Measurements from ENCODE around the gene PTPN13.
"Not testable (repeated sequence)": the region's sequence is repeated elsewhere in the genome, so short reads cannot be mapped to it uniquely, and the experiment has no call there.

PTPN13 gene

GRCh38 chr4:86641516-86642090 is 47.5 kb downstream of the PTPN13 start:
- DNase-seq, result no peak

GRCh38 chr4:86644892-86645291 is 50.8 kb downstream of the PTPN13 start:
- DNase-seq, result no peak

GRCh38 chr4:86652332-86652932 is 58.3 kb downstream of the PTPN13 start:
- no peak for DNase-seq

DNA sequence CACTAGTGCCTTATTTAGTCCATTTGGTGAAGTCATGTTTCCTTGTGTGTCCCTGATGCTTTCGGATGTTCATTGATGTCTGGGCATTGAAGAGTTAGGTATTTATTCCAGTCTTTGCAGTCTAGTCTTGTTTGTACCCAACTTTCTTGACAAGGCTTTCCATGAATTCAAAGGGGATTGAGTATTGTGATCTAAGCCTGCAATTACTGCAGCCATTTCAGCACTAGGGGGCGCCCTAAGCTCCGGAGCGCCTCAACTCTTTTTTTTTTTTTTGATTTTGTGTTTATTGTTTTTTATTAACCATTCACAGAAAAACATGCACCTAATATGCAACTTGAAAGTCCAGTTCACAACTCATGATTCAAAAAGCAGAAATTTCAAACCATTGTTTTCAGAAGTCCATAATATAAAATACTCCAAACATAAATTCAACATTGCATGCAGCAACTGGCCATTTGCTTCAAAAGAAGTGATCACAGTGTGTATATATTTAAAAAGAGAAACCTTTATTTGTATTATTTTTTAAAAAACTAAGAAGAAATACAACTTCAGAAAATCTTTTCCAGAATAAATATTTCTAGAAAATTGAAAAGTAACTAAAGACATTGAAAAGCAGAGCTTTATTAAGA is 59.2 kb downstream of the PTPN13 start:
- no peak for DNase-seq

DNA sequence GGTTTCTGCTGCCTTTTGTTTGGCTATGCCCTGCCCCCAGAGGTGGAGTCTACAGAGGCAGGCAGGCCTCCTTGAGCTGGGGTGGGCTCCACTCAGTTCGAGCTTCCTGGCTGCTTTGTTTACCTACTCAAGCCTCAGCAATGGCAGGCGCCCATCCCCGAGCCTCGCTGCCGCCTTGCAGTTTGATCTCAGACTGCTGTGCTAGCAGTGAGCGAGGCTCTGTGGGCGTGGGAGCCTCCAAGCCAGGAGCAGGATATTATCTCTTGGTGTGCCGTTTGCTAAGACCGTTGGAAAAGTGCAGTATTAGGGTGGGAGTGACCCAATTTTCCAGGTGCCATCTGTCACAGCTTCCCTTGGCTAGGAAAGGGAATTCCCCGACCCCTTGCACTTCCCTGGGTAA is 62.7 kb downstream of the PTPN13 start:
- not testable (repeated sequence) for DNase-seq

- no peak for DNase-seq
Observed at GRCh38 chr4:86657382-86657781, 63.3 kb downstream of the PTPN13 start.

DNA sequence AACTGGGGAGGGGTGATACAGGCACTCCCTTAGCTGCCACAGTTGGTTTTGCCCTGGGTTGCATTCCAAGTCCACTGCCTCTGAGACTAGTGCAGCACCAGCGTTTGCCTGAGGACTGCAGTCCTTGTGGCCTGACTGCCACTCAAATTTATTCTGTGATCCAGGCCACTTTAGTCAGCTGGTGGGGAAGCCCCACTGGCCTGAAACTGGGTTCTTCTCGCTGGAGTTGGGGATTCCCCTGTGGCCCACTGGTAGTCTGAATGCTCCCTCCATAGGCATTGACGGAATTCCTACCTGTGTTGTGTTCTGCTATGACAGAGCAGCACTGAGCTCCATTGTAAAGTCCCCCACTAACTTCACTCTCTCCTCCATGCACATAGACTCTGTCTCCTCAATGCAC is 63.8 kb downstream of the PTPN13 start:
- no peak for DNase-seq

DNA sequence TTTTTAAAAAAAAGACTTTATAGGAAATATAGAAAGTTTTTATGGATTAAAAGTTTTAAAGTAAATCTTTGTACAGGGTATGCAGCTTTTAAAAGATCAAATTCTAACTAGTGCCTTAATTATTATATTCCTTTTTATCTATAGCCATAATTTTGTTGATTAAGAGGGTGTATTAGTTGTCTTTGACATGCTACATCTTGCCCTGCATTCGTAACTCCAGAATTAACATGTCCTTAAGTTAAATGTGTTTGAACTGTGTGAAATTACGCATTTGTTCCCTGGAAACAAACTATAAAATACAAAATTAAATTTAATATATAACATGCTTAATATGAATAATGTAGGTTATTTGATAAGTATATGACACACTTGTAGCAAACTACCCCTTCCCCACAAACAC is 66.3 kb downstream of the PTPN13 start:
- DNase-seq, result no peak

DNA sequence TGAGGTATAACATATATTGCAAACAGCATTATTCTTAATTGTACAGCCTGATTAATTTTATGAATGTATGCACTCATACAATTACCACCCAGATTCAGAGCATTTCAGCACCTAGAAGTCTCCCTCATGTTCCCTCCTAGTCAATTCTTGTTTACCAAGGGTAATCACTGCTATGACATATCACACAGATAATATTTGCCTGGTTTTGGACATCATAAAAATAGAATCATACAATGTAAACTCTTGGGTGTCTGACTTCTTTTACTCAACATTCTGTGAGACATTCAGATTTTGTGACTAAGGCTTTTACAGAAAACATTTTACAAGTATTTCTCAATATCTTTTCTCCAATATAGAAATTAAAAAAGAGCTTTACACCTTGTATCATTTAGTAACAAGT is 66.9 kb downstream of the PTPN13 start:
- DNase-seq, result no peak

- DNase-seq, result no peak
Observed at GRCh38 chr4:86661418-86661817, 67.3 kb downstream of the PTPN13 start.

DNA sequence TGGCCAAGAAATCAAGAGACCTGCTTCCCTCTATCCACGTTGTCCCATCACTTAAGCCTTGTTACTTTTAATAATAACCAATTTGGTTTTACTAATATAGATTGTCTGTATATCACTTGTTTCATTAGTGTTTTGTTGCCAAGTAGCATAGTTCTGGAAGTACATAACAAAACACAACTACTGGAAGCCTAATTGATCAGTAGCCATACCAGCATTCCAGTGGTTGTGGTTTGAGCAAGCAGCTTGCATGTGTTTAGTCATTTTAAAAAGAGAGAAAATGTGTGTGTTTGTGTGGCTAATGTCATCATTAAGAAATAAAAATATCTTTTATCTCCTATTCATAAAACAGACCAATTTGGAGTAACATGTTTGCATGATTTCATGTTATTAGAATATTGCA is 70.8 kb downstream of the PTPN13 start:
- DNase-seq, result no peak

GRCh38 chr4:86670298-86670697 is 76.2 kb downstream of the PTPN13 start:
- DNase-seq, result no peak

DNA sequence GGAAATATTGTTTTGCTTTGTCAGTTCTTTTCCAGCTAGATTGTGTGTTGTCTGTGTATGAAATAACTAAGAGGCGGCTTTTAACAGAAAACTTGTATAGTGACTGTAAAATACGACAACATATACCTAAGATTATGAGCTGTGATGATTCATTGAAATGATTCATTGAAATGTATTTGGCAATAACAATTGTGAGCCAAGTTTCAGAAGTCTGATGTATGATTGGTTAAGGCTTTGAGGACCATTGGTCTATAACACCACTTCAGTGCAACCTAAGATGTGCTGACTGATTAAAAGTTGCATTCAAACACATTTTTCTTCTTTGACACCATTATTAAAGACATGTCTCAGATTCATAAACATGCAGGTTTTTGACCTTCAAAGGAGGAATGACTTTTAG is 76.6 kb downstream of the PTPN13 start:
- DNase-seq, result no peak

GRCh38 chr4:86675548-86675947 is 81.4 kb downstream of the PTPN13 start:
- no peak for DNase-seq

DNA sequence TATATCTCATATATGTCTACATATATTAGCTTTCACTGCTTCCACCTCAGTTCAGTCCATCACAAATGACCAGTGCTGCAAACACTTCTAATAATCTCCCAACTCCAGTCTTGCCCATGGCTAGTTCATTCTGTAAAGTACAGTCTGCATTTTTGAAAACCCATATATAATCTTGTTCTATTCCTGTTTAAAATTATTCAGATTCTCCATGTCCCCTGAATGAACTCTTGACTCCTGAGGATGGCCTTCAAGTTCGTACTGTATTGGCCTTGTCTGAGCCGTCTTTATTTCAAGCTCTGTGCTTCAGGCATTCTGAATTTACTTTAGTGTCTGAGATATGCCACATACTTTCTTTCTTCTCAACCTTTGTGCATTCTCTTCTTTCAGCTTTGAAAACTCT is 84.7 kb downstream of the PTPN13 start:
- no peak for DNase-seq

- no peak for DNase-seq
Observed at GRCh38 chr4:86679441-86679840, 85.3 kb downstream of the PTPN13 start.

DNA sequence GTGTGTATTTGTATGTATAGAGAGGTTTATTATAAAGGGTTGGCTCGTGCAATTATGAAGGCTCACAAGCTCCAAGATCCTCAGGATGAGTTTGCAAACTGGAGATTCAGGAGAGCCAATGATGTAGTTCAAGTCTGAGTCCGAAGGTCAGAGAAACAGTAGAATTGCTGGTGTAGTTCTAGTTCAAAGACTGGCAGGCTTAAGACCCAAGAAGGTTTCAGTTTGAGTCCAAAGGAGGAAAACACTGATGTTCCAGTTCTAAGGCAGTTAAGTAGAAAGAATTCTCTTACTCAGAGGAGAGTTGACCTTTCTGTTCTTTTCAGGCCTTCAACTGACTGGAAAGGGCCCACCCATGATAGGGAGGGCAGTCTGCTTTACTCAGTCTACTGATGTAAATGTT is 89.1 kb downstream of the PTPN13 start:
- no peak for DNase-seq

- no peak for DNase-seq
Observed at GRCh38 chr4:86683983-86684382, 89.9 kb downstream of the PTPN13 start.

DNA sequence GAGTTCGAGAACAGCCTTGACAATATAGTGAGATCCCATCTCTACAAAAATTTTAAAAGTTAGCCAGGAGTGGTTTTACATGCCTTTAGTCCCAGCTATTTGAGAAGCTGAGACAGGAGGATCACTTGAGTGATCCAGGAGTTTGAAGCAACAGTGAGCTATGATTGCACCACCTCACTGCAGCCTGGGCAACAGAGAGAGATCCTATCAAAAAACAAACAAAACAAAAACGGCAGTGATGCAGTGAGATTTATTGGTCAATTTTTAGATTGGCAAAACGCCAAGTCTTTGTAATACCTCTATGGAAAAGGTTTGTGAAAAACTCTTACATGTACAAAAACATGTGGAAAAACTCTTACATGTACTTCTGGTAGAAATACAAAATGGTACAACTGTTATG is 91.3 kb downstream of the PTPN13 start:
- DNase-seq, result peak; percentile 2

DNA sequence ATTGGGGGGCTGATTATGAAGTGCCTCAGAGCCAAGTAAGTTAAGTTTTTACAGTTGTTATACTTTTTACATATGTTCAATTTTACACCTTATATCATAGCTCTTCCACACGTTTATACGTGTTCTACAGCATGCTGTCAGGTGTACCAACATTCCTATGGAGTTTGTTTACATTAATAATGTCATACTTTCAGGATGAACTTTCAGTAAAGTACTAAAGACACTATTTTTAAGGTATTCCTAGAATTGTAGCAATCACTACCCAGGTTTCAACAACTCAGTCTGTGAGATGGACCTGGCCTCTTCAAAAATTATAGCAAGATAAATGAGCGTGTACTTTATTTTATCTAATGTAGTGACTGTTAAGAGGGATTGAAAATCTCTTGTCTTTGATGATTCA is 92.6 kb downstream of the PTPN13 start:
- DNase-seq, result no peak

DNA sequence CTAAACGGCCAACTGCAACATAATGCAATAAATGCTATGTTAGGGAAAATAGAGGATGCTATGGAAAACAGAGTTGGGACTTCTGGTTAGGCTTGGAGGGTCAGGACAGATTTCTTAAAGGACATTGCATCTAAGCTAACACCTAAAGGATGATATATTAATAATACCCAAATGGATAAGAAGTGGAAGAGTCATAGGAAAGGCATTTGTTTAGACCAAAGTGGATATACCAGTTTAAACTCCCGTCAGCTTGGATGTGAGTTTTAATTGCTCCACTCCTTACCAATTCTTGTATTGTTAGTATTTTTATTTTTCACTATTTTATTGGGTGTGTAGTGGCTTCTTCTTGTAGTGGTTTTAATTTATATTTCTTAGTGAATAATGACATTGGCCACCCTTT is 93.9 kb downstream of the PTPN13 start:
- no peak for DNase-seq

- no peak for DNase-seq
Observed at GRCh38 chr4:86704601-86705000, 110.5 kb downstream of the PTPN13 start.

- no peak for DNase-seq
Observed at GRCh38 chr4:86706923-86707597, 112.9 kb downstream of the PTPN13 start.

- no peak for DNase-seq
Observed at GRCh38 chr4:86717651-86718050, 123.5 kb downstream of the PTPN13 start.

Data from NCI-H1105 treated with DMSO at 0.1 percent for 48 hours (cell line).